Activated CD4-positive, alpha-beta T cell treated with anti-CD3 and anti-CD28 coated beads, Interleukin-2, amount 50 U/mL, for 1 hour (primary cell): Measurements from ENCODE around the gene C1QBP.
"Not testable (repeated sequence)": the region's sequence is repeated elsewhere in the genome, so short reads cannot be mapped to it uniquely, and the experiment has no call there.

ENCODE experiments used
- DNase-seq: peaks from one replicate; pipeline ENCODE4 v3.0.0-alpha.2; 2020

The C1QBP gene

GRCh38 chr17:5438716-5439445 is at the start of gene C1QBP:
Gene C1QBP, minus strand, starts transcription at chr17:5439155. Its CDS starts 82 bp downstream, at chr17:5439073.
- peak; percentile 92 for DNase-seq

GRCh38 chr17:5488752-5489151 is 49.8 kb upstream of the C1QBP start:
- DNase-seq: no peak

GRCh38 chr17:5486206-5487124 is 47.5 kb upstream of the C1QBP start, which contains the start of gene MIS12:
Gene MIS12, plus strand, starts transcription at chr17:5486566. Its CDS starts 2,297 bp downstream, at chr17:5488863.
- peak; percentile 96 for DNase-seq

- DNase-seq: peak; percentile 15
Measured at GRCh38 chr17:5485270-5486205, 46.6 kb upstream of the C1QBP start, which contains the start of gene DERL2. Gene DERL2, minus strand, starts transcription at chr17:5486178. Its CDS starts 17 bp downstream, at chr17:5486161.

- no peak for DNase-seq
Measured at GRCh38 chr17:5481451-5481850, 42.5 kb upstream of the C1QBP start.

- no peak for DNase-seq
Measured at GRCh38 chr17:5480962-5481361, 42.0 kb upstream of the C1QBP start.

GRCh38 chr17:5478992-5479391 is 40.0 kb upstream of the C1QBP start:
- DNase-seq: no peak

GRCh38 chr17:5473906-5474305 is 35.0 kb upstream of the C1QBP start:
- no peak for DNase-seq

- DNase-seq: no peak
Measured at GRCh38 chr17:5472511-5472910, 33.6 kb upstream of the C1QBP start.

- DNase-seq: no peak
Measured at GRCh38 chr17:5468075-5468473, 29.1 kb upstream of the C1QBP start.

GRCh38 chr17:5467416-5467815 is 28.5 kb upstream of the C1QBP start:
- DNase-seq: no peak

GRCh38 chr17:5466295-5466694 is 27.3 kb upstream of the C1QBP start:
- DNase-seq: no peak

- DNase-seq: no peak
Measured at GRCh38 chr17:5464717-5465507, 26.0 kb upstream of the C1QBP start.

GRCh38 chr17:5446786-5447185 is 7.8 kb upstream of the C1QBP start:
- DNase-seq: no peak

GRCh38 chr17:5444209-5444608 is 5.3 kb upstream of the C1QBP start:
- DNase-seq: no peak

- no peak for DNase-seq
Measured at GRCh38 chr17:5443728-5444127, 4.8 kb upstream of the C1QBP start.

- no peak for DNase-seq
Measured at GRCh38 chr17:5439446-5439764, 450 bp upstream of the C1QBP start.

GRCh38 chr17:5437721-5438317 is 1.1 kb downstream of the C1QBP start:
- DNase-seq: no peak

- not testable (repeated sequence) for DNase-seq
Measured at GRCh38 chr17:5435781-5436315, 3.1 kb downstream of the C1QBP start.

GRCh38 chr17:5434984-5435383 is 4.0 kb downstream of the C1QBP start:
- DNase-seq: no peak

GRCh38 chr17:5431949-5432556 is 6.9 kb downstream of the C1QBP start:
- DNase-seq: no peak
